Measurements from ENCODE around the gene FARP1. TPM values are rescaled to one million over a fixed set of nuclear protein-coding genes. Genes with fewer than 3 reads are reported as not detected.

FARP1 gene
- total and polyA plus RNA-seq, 2 of the 8 experiments (the other 6 are each of a cell fraction or from before 2014, with no cell fraction given): 24.7 to 104 TPM

GRCh38 chr13:98442391-98443230 is 299.7 kb downstream of the FARP1 start:
- no peaks in the 10 kb centered on the region for H3K79me2 ChIP-seq (ENCODE audit: control insufficient read depth in 1 of 2, insufficient read depth in 2 of 2, low read length in 2 of 2)
- CTCF ChIA-PET (ENCODE audit: partially characterized antibody): interaction anchor here (0.7 to 6.7 kb wide), 6 partner anchors 21 to 409 kb away, joined by 3 to 115 read pairs (median 4); no protein-coding TSS in a partner anchor
- POLR2A ChIA-PET (ENCODE audit: partially characterized antibody): interaction anchor here (0.6 kb wide), 1 partner anchor 49 kb away, joined by 3 read pairs; no protein-coding TSS in a partner anchor
- no peaks in the 10 kb centered on the region; the same call in 1 of the 2 replicates for H3K79me1 ChIP-seq (ENCODE audit: low read depth, low read length)
- no peak overlapping the region for H3K9ac ChIP-seq (replicated peaks in 1 of 4; ENCODE audit: extremely low read depth in 1 of 4, low read depth in 3 of 4, low read length in 3 of 4)
- FAIRE-seq (no peak), DNase-seq (ENCODE audit: low read depth in 1 of 2, low spot score in 2 of 2) (no peak)
- no peak overlapping the region for H2BK15ac ChIP-seq (ENCODE audit: low read length)
- no peak overlapping the region for H3K27ac ChIP-seq (ENCODE audit: low read depth, low read length)
- no peak overlapping the region for H3K56ac ChIP-seq (replicated peaks; ENCODE audit: insufficient read length, low read depth, low read length)
- H3K23me2 ChIP-seq (ENCODE audit: low read depth, low read length): no peaks in the 10 kb centered on the region
- H4K8ac ChIP-seq (ENCODE audit: extremely low read depth, insufficient read depth, low read length): no peak overlapping the region
- no peaks in the 10 kb centered on the region for H3K9me3 ChIP-seq (ENCODE audit: insufficient read depth in 2 of 2, low read depth in 1 of 2, low read length in 1 of 2)
- no peak overlapping the region for H3K23ac ChIP-seq (ENCODE audit: insufficient read length)
- peaks cover 2 to 15% (median 5%) of the 10 kb centered on the region in 4 experiments; a peak in 5 of 8 replicates for H3K36me3 ChIP-seq (ENCODE audit: control insufficient read depth in 2 of 4, insufficient read depth in 4 of 4, low read length in 3 of 4)
- H3K4me2 ChIP-seq (ENCODE audit: insufficient read depth in 1 of 2, low read depth in 2 of 2, low read length in 2 of 2): no peak overlapping the region
- H3K4ac ChIP-seq (replicated peaks; ENCODE audit: insufficient read length, low read depth, low read length): no peak overlapping the region
- H3K14ac ChIP-seq (ENCODE audit: insufficient read length): no peak overlapping the region
- no peak overlapping the region for H2BK12ac ChIP-seq (ENCODE audit: low read depth, low read length)
- no peak overlapping the region for H3K4me3 ChIP-seq (ENCODE audit: extremely low read depth in 1 of 4, insufficient read depth in 2 of 4, low read depth in 3 of 4, low read length in 4 of 4)
- H3K27me3 ChIP-seq (replicated peaks in 1 of 4; ENCODE audit: control insufficient read depth in 3 of 4, extremely low read depth in 1 of 4, insufficient read depth in 3 of 4, low read length in 3 of 4): no peaks in the 10 kb centered on the region
- H4K5ac ChIP-seq (ENCODE audit: insufficient read length, low read depth, low read length): no peak overlapping the region
- no peak overlapping the region for H2BK20ac ChIP-seq (ENCODE audit: low read length)
- H2AFZ ChIP-seq (ENCODE audit: low read length): no peak overlapping the region
- no peak overlapping the region for H2AK5ac ChIP-seq (ENCODE audit: low read depth, low read length)
- 87% methylated on average over 27 of the region's 27 CpGs; no CpG with 5 or more reads in 1 of the 2 experiments for WGBS, 2 experiments (ENCODE audit: extremely low coverage in 1 of 2, insufficient coverage in 1 of 2, insufficient read length in 1 of 2, insufficient replicate concordance in 2 of 2, low coverage in 1 of 2, low lambda C conversion rate in 2 of 2, missing lambda C conversion rate in 1 of 2)
- H3K18ac ChIP-seq (ENCODE audit: extremely low read depth, low read length): no peak overlapping the region
- H4K20me1 ChIP-seq (replicated peaks in 1 of 2; ENCODE audit: control insufficient read depth in 1 of 2, insufficient read depth in 2 of 2, low read length in 2 of 2): peaks cover 3 to 4% of the 10 kb centered on the region in 2 experiments
- H4K91ac ChIP-seq (replicated peaks; ENCODE audit: insufficient read length, low read length): no peak overlapping the region
- no peak overlapping the region for H2BK5ac ChIP-seq (ENCODE audit: low read depth, low read length)
- H3K4me1 ChIP-seq (replicated peaks in 1 of 4; ENCODE audit: control insufficient read depth in 3 of 4, insufficient read depth in 4 of 4, low read length in 3 of 4): peaks cover 0 to 6% (median 2%) of the 10 kb centered on the region in 4 experiments; a peak in 3 of 7 replicates
- no peak overlapping the region for H2BK120ac ChIP-seq (replicated peaks; ENCODE audit: low read depth, low read length)
- no peak for TF ChIP-seq FOSL1 (IDR thresholded peaks at IDR 0.05; ENCODE audit: insufficient read depth, low read depth, low read length)
- no peak for TF ChIP-seq SIX5 (IDR thresholded peaks at IDR 0.05; ENCODE audit: low read depth, low read length)
- TF ChIP-seq JUN (IDR thresholded peaks at IDR 0.05; ENCODE audit: low read depth, low read length): no peak
- no peak for TF ChIP-seq TBP (IDR thresholded peaks at IDR 0.05; ENCODE audit: low read depth, low read length)
- no peak for TF ChIP-seq RNF2 (IDR thresholded peaks at IDR 0.05; ENCODE audit: borderline replicate concordance, low read depth, low read length, missing control alignments, poor library complexity, severe bottlenecking)

Data from H1 (cell line).